Measurements from ENCODE around the gene PIK3R5. TPM values are rescaled to one million over a fixed set of nuclear protein-coding genes. Genes with fewer than 3 reads are reported as not detected.

PIK3R5 gene
- total RNA-seq, 2 experiments from 2014 or later = 153 to 159 TPM

- no peak overlapping the region for H3K4me3 ChIP-seq (ENCODE audit: low read length)
- H3K4me1 ChIP-seq (ENCODE audit: insufficient read depth, low read length) = peaks cover 11% of the 10 kb centered on the region
- peaks cover 74% of the 10 kb centered on the region for H3K36me3 ChIP-seq (ENCODE audit: insufficient read depth, low read length)
- no peaks in the 10 kb centered on the region for H3K9me3 ChIP-seq (ENCODE audit: control insufficient read depth in 1 of 2, insufficient read depth in 1 of 2, low read length in 2 of 2)
- no peaks in the 10 kb centered on the region for H3K27me3 ChIP-seq (ENCODE audit: control insufficient read depth in 1 of 2, insufficient read depth in 2 of 2, low read length in 2 of 2)
- TF ChIP-seq CTCF (IDR thresholded peaks at IDR 0.05) = no peak
- peaks cover 80% of the 10 kb centered on the region for H3K36me3 Mint-ChIP-seq (ENCODE audit: low read depth)
- peak overlapping the region; percentile 33 for H3K27ac Mint-ChIP-seq
- H3K4me1 Mint-ChIP-seq (ENCODE audit: low read depth) = peaks cover 16% of the 10 kb centered on the region
- no peak for ATAC-seq (ENCODE audit: poor library complexity)
- DNase-seq = no peak
- no peaks in the 10 kb centered on the region for H3K9me3 Mint-ChIP-seq
- no peak overlapping the region for H3K27ac ChIP-seq (ENCODE audit: low read depth in 1 of 2, low read length in 2 of 2)
- no peaks in the 10 kb centered on the region for H3K27me3 Mint-ChIP-seq
- CTCF ChIA-PET = interaction anchor here (1.2 kb wide), 1 partner anchor 16 kb away, joined by 3 read pairs; no protein-coding TSS in a partner anchor
- intact Hi-C loops (cut with DNase I, micrococcal nuclease) = no loop called here
- POLR2A ChIA-PET = interaction anchor here (1.7 kb wide), 1 partner anchor 10 kb away, joined by 6 read pairs; no protein-coding TSS in a partner anchor
- H3K4me3 Mint-ChIP-seq = no peak overlapping the region
Observed at GRCh38 chr17:8910969-8911604, 54.4 kb downstream of the PIK3R5 start.

- H3K27me3 ChIP-seq (ENCODE audit: control insufficient read depth in 1 of 2, insufficient read depth in 2 of 2, low read length in 2 of 2) = no peaks in the 10 kb centered on the region
- H3K4me3 Mint-ChIP-seq = no peak overlapping the region
- peaks cover 11% of the 10 kb centered on the region for H3K4me1 ChIP-seq (ENCODE audit: insufficient read depth, low read length)
- H3K4me1 Mint-ChIP-seq (ENCODE audit: low read depth) = peaks cover 14% of the 10 kb centered on the region
- ATAC-seq (ENCODE audit: poor library complexity) (no peak), DNase-seq (no peak)
- no peaks in the 10 kb centered on the region for H3K9me3 Mint-ChIP-seq
- no peaks in the 10 kb centered on the region for H3K9me3 ChIP-seq (ENCODE audit: control insufficient read depth in 1 of 2, insufficient read depth in 1 of 2, low read length in 2 of 2)
- peaks cover 82% of the 10 kb centered on the region for H3K36me3 ChIP-seq (ENCODE audit: insufficient read depth, low read length)
- intact Hi-C loops (cut with DNase I, micrococcal nuclease) = no loop called here
- ChIA-PET POLR2A (interaction anchor here (1.7 kb wide), 1 partner anchor 9 kb away, joined by 6 read pairs; no protein-coding TSS in a partner anchor), CTCF (interaction anchor here (1.0 to 1.2 kb wide), 2 partner anchors 15 to 56 kb away, joined by 3 read pairs; partner anchors contain the start of gene PIK3R5)
- no peak overlapping the region for H3K4me3 ChIP-seq (ENCODE audit: low read length)
- no peak for TF ChIP-seq CTCF (IDR thresholded peaks at IDR 0.05)
- no peaks in the 10 kb centered on the region for H3K27me3 Mint-ChIP-seq
- H3K27ac Mint-ChIP-seq = no peak overlapping the region
- H3K27ac ChIP-seq (ENCODE audit: low read depth in 1 of 2, low read length in 2 of 2) = no peak overlapping the region
- peaks cover 81% of the 10 kb centered on the region for H3K36me3 Mint-ChIP-seq (ENCODE audit: low read depth)
Observed at GRCh38 chr17:8909586-8910270, 55.8 kb downstream of the PIK3R5 start.

- H3K9me3 Mint-ChIP-seq = no peaks in the 10 kb centered on the region
- H3K36me3 Mint-ChIP-seq (ENCODE audit: low read depth) = peaks cover 85% of the 10 kb centered on the region
- Histone ChIP-seq H3K9me3 (ENCODE audit: control insufficient read depth in 1 of 2, insufficient read depth in 1 of 2, low read length in 2 of 2) (no peaks in the 10 kb centered on the region), H3K27me3 (ENCODE audit: control insufficient read depth in 1 of 2, insufficient read depth in 2 of 2, low read length in 2 of 2) (no peaks in the 10 kb centered on the region), H3K4me3 (ENCODE audit: low read length) (no peak overlapping the region), H3K36me3 (ENCODE audit: insufficient read depth, low read length) (peaks cover 72% of the 10 kb centered on the region), H3K27ac (ENCODE audit: low read depth in 1 of 2, low read length in 2 of 2) (peak overlapping the region in 1 of 2 donors; percentile 7), H3K4me1 (ENCODE audit: insufficient read depth, low read length) (peaks cover 18% of the 10 kb centered on the region)
- TF ChIP-seq CTCF (IDR thresholded peaks at IDR 0.05) = no peak
- intact Hi-C loops (cut with DNase I, micrococcal nuclease) = no loop called here
- peak overlapping the region; percentile 72 for H3K27ac Mint-ChIP-seq
- H3K4me3 Mint-ChIP-seq = no peak overlapping the region
- ATAC-seq (ENCODE audit: poor library complexity) (peak; percentile 30), DNase-seq (peak in 2 of 14 experiments; percentile 38 to 44)
- CTCF ChIA-PET = interaction anchor here (0.7 to 1.3 kb wide), 2 partner anchors 13 to 92 kb away, joined by 3 read pairs; no protein-coding TSS in a partner anchor
- H3K27me3 Mint-ChIP-seq = no peaks in the 10 kb centered on the region
- peaks cover 18% of the 10 kb centered on the region for H3K4me1 Mint-ChIP-seq (ENCODE audit: low read depth)
- POLR2A ChIA-PET = no interaction called here
Observed at GRCh38 chr17:8905331-8905730, 60.2 kb downstream of the PIK3R5 start.

All from CD4-positive, alpha-beta T cell (primary cell).